Activated CD8-positive, alpha-beta T cell treated with anti-CD3 and anti-CD28 coated beads, Interleukin-2, amount 10 ng/mL, durations not matched to agents 7 days and 5 days (primary cell): ENCODE data around the gene NECTIN2. TPM values are rescaled to one million over a fixed set of nuclear protein-coding genes. Genes with fewer than 3 reads are reported as not detected.

ENCODE experiments used
- ATAC-seq: fragments of 150-1000 bp; cut with Tn5 transposase; one replicate; pipeline ENCODE4 v1.10.0; 2021; ENCODE audit warnings: moderate library complexity
- CTCF ChIA-PET: fragments of 350-600 bp; sonication (Branson Sonifier 250); formaldehyde crosslinking; loops from one replicate; lab custom pipeline; 2021; ENCODE audit warnings: antibody characterized with exemption; lab: Charles Lee
- POLR2A ChIA-PET: fragments of 350-600 bp; sonication (Branson Sonifier 250); formaldehyde crosslinking; loops from one replicate; lab custom pipeline; 2021; ENCODE audit warnings: antibody characterized with exemption; lab: Charles Lee
- DNase-seq: peaks from one replicate; pipeline ENCODE4 v3.0.0-alpha.2; 2020
- H3K27ac Mint-ChIP-seq: one replicate; pipeline ENCODE4 v1.8.0; 2021; ENCODE audit warnings: mild to moderate bottlenecking, mixed read lengths
- H3K27me3 Mint-ChIP-seq: one replicate; pipeline ENCODE4 v1.8.0; 2021; ENCODE audit warnings: low read depth, mixed read lengths
- H3K36me3 Mint-ChIP-seq: one replicate; pipeline ENCODE4 v1.8.0; 2021; ENCODE audit warnings: low read depth, mixed read lengths
- H3K4me1 Mint-ChIP-seq: one replicate; pipeline ENCODE4 v1.8.0; 2021; ENCODE audit warnings: low read depth, mixed read lengths
- H3K4me3 Mint-ChIP-seq: one replicate; pipeline ENCODE4 v1.8.0; 2021; ENCODE audit warnings: mild to moderate bottlenecking, mixed read lengths
- H3K9me3 Mint-ChIP-seq: one replicate; pipeline ENCODE4 v1.8.0; 2022; ENCODE audit warnings: mixed read lengths; ENCODE audit not compliant: insufficient read depth
- total RNA-seq, 2 experiments: library from RNA; stranded (reverse); gene quantifications; one replicate each; pipeline ENCODE4 v1.2.3, GENCODE V29; 2021

The NECTIN2 gene
- total RNA-seq, 2 experiments from 2014 or later, result 0.26 to 0.31 TPM

- Mint-ChIP-seq H3K4me3 (no peak overlapping the region), H3K36me3 (no peaks in the 10 kb centered on the region), H3K27ac (no peak overlapping the region), H3K4me1 (peaks cover 1% of the 10 kb centered on the region), H3K9me3 (no peaks in the 10 kb centered on the region), H3K27me3 (peaks cover 4% of the 10 kb centered on the region)
- POLR2A ChIA-PET, result no interaction called here
- DNase-seq (no peak), ATAC-seq (no peak)
- CTCF ChIA-PET, result interaction anchor here (1.3 kb wide), 1 partner anchor 26 kb away, joined by 3 read pairs; no protein-coding TSS in a partner anchor
Measured at GRCh38 chr19:44809577-44810233, 36.4 kb upstream of the NECTIN2 start.

GRCh38 chr19:44810234-44811121 is 35.6 kb upstream of the NECTIN2 start:
- H3K36me3 Mint-ChIP-seq, result no peaks in the 10 kb centered on the region
- CTCF ChIA-PET, result no interaction called here

GRCh38 chr19:44811122-44811419 is 35.0 kb upstream of the NECTIN2 start:
- Mint-ChIP-seq H3K27ac (no peak overlapping the region), H3K4me3 (no peak overlapping the region), H3K36me3 (no peaks in the 10 kb centered on the region), H3K4me1 (peaks cover 1% of the 10 kb centered on the region), H3K27me3 (peaks cover 4% of the 10 kb centered on the region), H3K9me3 (no peaks in the 10 kb centered on the region)
- POLR2A ChIA-PET, result no interaction called here
- DNase-seq (no peak), ATAC-seq (no peak)
- CTCF ChIA-PET, result no interaction called here

More at GRCh38 chr19:44810234-44811121, 35.6 kb upstream of the NECTIN2 start:
- H3K27me3 Mint-ChIP-seq, result peaks cover 4% of the 10 kb centered on the region
- ATAC-seq (no peak), DNase-seq (no peak)
- no peaks in the 10 kb centered on the region for H3K9me3 Mint-ChIP-seq
- peaks cover 1% of the 10 kb centered on the region for H3K4me1 Mint-ChIP-seq
- H3K27ac Mint-ChIP-seq, result no peak overlapping the region
- POLR2A ChIA-PET, result no interaction called here
- H3K4me3 Mint-ChIP-seq, result no peak overlapping the region

DNA sequence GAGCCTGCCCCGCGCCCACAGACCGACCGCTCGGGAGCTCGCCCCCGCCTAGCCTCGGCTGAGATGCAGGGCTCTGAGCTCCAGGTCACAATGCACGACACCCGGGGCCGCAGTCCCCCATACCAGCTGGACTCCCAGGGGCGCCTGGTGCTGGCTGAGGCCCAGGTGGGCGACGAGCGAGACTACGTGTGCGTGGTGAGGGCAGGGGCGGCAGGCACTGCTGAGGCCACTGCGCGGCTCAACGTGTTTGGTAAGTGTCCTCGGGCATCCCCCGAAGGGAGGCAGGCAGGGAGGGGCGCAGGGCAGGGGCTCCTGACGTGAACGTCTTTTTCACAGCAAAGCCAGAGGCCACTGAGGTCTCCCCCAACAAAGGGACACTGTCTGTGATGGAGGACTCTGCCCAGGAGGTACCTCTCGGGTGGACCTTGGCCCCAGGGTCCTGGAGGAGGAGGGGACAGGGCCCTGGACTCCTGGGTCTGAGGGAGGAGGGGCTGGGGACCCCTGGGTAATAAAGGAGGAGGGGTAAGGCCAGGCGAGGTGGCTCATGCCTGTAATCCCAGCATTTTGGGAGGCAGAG is 33.9 kb upstream of the NECTIN2 start:
- Mint-ChIP-seq H3K27me3 (peaks cover 4% of the 10 kb centered on the region), H3K4me3 (no peak overlapping the region), H3K27ac (no peak overlapping the region), H3K9me3 (no peaks in the 10 kb centered on the region), H3K4me1 (peaks cover 1% of the 10 kb centered on the region), H3K36me3 (no peaks in the 10 kb centered on the region)
- ChIA-PET CTCF (no interaction called here), POLR2A (no interaction called here)
- no peak for ATAC-seq
- DNase-seq, result no peak

GRCh38 chr19:44813070-44813840 is 32.8 kb upstream of the NECTIN2 start:
- DNase-seq (no peak), ATAC-seq (no peak)
- Mint-ChIP-seq H3K9me3 (no peaks in the 10 kb centered on the region), H3K27ac (no peak overlapping the region), H3K4me3 (no peak overlapping the region), H3K4me1 (peaks cover 1% of the 10 kb centered on the region), H3K27me3 (peaks cover 4% of the 10 kb centered on the region), H3K36me3 (no peaks in the 10 kb centered on the region)
- ChIA-PET POLR2A (no interaction called here), CTCF (no interaction called here)

DNA sequence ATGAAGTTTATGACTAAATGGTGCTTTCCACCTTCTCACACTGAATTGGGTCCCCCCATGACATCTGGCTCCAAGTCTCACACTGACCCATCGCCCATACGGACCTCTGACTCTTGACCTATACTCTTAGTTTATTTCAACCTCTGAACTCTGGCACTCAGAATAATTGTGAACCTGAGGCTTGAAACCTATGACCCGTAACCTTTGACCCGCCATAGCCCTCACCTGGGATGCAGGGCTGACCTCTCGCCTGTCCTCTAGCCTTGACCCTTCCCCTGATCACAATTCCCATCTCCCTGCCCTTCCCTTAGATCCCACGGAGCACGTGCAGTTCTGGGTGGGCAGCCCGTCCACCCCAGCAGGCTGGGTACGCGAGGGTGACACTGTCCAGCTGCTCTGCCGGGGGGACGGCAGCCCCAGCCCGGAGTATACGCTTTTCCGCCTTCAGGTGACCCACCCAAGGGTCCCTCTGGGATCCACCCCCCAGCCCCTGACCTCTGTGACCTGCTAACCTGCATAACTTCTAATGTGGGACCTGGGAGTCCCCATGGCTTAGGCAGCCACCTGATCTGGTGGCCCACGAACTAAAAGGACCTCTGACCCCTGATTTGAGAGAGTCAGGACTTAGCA is 32.1 kb upstream of the NECTIN2 start:
- H3K27me3 Mint-ChIP-seq, result peaks cover 2% of the 10 kb centered on the region
- ChIA-PET POLR2A (no interaction called here), CTCF (no interaction called here)
- DNase-seq (no peak), ATAC-seq (no peak)
- no peak overlapping the region for H3K27ac Mint-ChIP-seq
- peaks cover 1% of the 10 kb centered on the region for H3K4me1 Mint-ChIP-seq
- H3K36me3 Mint-ChIP-seq, result no peaks in the 10 kb centered on the region
- no peak overlapping the region for H3K4me3 Mint-ChIP-seq
- H3K9me3 Mint-ChIP-seq, result no peaks in the 10 kb centered on the region

DNA sequence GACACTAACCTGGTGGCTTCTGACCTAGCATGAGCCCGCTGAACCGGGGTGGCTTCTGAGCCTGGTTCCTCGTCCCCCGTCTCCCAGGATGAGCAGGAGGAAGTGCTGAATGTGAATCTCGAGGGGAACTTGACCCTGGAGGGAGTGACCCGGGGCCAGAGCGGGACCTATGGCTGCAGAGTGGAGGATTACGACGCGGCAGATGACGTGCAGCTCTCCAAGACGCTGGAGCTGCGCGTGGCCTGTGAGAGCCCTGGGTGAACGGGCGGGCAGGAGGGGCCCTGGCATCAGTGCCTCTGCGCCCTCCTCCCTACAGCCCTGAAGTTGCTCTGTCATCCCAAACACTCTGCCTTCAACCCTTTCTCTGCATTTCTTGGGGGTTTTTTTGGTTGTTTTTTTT is 31.6 kb upstream of the NECTIN2 start:
- ChIA-PET POLR2A (no interaction called here), CTCF (no interaction called here)
- no peaks in the 10 kb centered on the region for H3K4me1 Mint-ChIP-seq
- no peaks in the 10 kb centered on the region for H3K9me3 Mint-ChIP-seq
- H3K27me3 Mint-ChIP-seq, result no peaks in the 10 kb centered on the region
- H3K4me3 Mint-ChIP-seq, result no peak overlapping the region
- DNase-seq, result no peak
- no peaks in the 10 kb centered on the region for H3K36me3 Mint-ChIP-seq
- no peak for ATAC-seq
- H3K27ac Mint-ChIP-seq, result no peak overlapping the region

DNA sequence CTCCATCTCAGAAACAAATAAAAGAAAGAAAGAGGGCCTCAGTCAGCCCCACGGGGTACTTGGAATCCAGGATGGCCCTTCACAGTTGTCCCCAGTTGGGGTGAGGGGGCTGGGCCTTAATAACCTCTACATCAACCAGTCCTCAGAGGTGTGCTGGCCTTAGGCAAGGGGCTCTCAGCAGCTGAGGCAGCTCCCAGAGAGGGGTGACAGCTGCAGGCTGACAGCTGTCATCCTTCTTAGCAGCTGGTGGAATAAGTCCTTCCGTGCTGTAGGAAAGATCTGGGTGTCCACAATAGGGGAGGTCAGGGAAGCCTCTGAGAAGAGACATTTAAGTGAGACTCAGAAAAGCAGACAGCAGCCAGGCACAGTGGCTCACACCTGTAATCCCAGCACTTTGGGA is 29.8 kb upstream of the NECTIN2 start:
- no peak overlapping the region for H3K4me3 Mint-ChIP-seq
- DNase-seq (no peak), ATAC-seq (no peak)
- H3K27ac Mint-ChIP-seq, result no peak overlapping the region
- H3K36me3 Mint-ChIP-seq, result no peaks in the 10 kb centered on the region
- ChIA-PET POLR2A (no interaction called here), CTCF (no interaction called here)
- no peaks in the 10 kb centered on the region for H3K27me3 Mint-ChIP-seq
- no peaks in the 10 kb centered on the region for H3K9me3 Mint-ChIP-seq
- no peaks in the 10 kb centered on the region for H3K4me1 Mint-ChIP-seq

GRCh38 chr19:44817725-44818465 is 28.2 kb upstream of the NECTIN2 start:
- ATAC-seq (no peak), DNase-seq (no peak)
- POLR2A ChIA-PET, result no interaction called here
- Mint-ChIP-seq H3K9me3 (no peaks in the 10 kb centered on the region), H3K36me3 (no peaks in the 10 kb centered on the region), H3K27me3 (no peaks in the 10 kb centered on the region), H3K4me3 (no peak overlapping the region), H3K4me1 (no peaks in the 10 kb centered on the region), H3K27ac (no peak overlapping the region)
- CTCF ChIA-PET, result no interaction called here

- no peaks in the 10 kb centered on the region for H3K9me3 Mint-ChIP-seq
Measured at GRCh38 chr19:44818466-44819031, 27.5 kb upstream of the NECTIN2 start.

More at GRCh38 chr19:44818466-44819031, 27.5 kb upstream of the NECTIN2 start:
- Mint-ChIP-seq H3K4me3 (no peak overlapping the region), H3K36me3 (no peaks in the 10 kb centered on the region), H3K27ac (no peak overlapping the region), H3K4me1 (no peaks in the 10 kb centered on the region), H3K27me3 (no peaks in the 10 kb centered on the region)
- DNase-seq (no peak), ATAC-seq (no peak)
- POLR2A ChIA-PET, result no interaction called here
- CTCF ChIA-PET, result no interaction called here
